PFSK-1 (cell line): ENCODE measurements around the gene PTPRM.

Experiments used
- FOXP2 ChIP-seq: optimal IDR thresholded peaks from 2 replicates; pipeline ENCODE3; 2011; ENCODE audit warnings: borderline replicate concordance, control low read depth, inconsistent platforms; ENCODE audit not compliant: insufficient read depth; ENCODE audit errors: extremely low read length, extremely low read depth
- POLR2AphosphoS5 ChIP-seq: IDR thresholded peaks from 2 replicates; pipeline ENCODE4 v1.6.1; 2012; ENCODE audit warnings: low read depth, mild to moderate bottlenecking, control low read depth, low read length, moderate library complexity
- SIN3A ChIP-seq: IDR thresholded peaks from 2 replicates; pipeline ENCODE4 v1.6.1; 2012; ENCODE audit warnings: mild to moderate bottlenecking, low read length, moderate library complexity, borderline replicate concordance; ENCODE audit not compliant: insufficient read depth
- TAF1 ChIP-seq: IDR thresholded peaks from 2 replicates; pipeline ENCODE4 v1.6.1; 2012; ENCODE audit warnings: low read length, control low read depth, borderline replicate concordance; ENCODE audit not compliant: insufficient read depth
- TF ChIP-seq, protein P1 (sequence below), 2 experiments: IDR thresholded peaks; 2 replicates each; pipeline versions ENCODE4 v1.6.1 to v1.8.0; 2011 to 2012; ENCODE audit warnings: low read depth in 2 of 2, low read length in 2 of 2, control low read depth in 1 of 2, inconsistent platforms in 1 of 2, mild to moderate bottlenecking in 1 of 2, moderate library complexity in 1 of 2; ENCODE audit not compliant: insufficient read depth in 1 of 2

Gene PTPRM

DNA sequence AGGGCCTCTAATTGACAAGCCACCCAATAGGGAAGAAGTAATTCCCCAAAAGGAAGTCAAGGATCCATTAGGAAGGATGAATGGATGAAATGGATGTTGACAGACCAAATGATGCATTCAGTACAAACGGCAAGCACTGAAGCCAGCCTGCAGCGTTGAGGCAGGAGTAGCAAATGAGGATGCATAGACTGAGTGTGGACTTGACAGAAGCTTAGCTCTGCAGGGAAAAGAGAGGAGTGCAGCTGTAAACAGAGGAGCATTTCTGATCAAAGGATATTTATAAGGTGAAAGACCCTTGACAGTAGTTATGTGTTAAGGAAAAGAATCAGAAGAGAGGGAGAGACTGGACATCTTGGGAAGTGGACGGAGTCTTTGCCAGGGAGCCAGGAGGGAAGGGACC is 788.9 kb downstream of the PTPRM start:
- TF ChIP-seq, protein P1, sequence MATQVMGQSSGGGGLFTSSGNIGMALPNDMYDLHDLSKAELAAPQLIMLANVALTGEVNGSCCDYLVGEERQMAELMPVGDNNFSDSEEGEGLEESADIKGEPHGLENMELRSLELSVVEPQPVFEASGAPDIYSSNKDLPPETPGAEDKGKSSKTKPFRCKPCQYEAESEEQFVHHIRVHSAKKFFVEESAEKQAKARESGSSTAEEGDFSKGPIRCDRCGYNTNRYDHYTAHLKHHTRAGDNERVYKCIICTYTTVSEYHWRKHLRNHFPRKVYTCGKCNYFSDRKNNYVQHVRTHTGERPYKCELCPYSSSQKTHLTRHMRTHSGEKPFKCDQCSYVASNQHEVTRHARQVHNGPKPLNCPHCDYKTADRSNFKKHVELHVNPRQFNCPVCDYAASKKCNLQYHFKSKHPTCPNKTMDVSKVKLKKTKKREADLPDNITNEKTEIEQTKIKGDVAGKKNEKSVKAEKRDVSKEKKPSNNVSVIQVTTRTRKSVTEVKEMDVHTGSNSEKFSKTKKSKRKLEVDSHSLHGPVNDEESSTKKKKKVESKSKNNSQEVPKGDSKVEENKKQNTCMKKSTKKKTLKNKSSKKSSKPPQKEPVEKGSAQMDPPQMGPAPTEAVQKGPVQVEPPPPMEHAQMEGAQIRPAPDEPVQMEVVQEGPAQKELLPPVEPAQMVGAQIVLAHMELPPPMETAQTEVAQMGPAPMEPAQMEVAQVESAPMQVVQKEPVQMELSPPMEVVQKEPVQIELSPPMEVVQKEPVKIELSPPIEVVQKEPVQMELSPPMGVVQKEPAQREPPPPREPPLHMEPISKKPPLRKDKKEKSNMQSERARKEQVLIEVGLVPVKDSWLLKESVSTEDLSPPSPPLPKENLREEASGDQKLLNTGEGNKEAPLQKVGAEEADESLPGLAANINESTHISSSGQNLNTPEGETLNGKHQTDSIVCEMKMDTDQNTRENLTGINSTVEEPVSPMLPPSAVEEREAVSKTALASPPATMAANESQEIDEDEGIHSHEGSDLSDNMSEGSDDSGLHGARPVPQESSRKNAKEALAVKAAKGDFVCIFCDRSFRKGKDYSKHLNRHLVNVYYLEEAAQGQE (IDR thresholded peaks at IDR 0.05; ENCODE audit: insufficient read depth in 1 of 2, low read depth in 2 of 2, low read length in 2 of 2): no peak
- TF ChIP-seq POLR2AphosphoS5 (no peak), FOXP2 (no peak), SIN3A (no peak), TAF1 (no peak)

DNA sequence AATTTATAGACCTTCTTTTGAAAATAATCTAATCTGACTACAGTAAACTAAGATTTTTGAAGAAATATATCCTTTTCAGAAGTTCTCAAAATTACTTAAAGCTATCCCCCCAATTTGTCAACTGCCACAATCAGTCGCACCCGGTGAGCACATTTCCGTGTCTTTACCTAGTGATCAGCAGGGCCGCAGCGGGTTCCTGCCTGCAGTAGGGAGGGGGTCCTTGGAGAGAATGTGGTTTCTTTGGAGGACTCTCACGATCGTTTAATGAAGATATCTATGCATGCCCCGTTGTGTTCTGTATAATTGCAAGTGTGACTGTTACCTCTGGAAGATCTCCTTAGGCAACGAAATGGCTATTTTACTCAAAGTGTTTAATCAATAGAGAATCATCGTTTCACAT is 790.2 kb downstream of the PTPRM start:
- no peak for TF ChIP-seq TAF1

DNA sequence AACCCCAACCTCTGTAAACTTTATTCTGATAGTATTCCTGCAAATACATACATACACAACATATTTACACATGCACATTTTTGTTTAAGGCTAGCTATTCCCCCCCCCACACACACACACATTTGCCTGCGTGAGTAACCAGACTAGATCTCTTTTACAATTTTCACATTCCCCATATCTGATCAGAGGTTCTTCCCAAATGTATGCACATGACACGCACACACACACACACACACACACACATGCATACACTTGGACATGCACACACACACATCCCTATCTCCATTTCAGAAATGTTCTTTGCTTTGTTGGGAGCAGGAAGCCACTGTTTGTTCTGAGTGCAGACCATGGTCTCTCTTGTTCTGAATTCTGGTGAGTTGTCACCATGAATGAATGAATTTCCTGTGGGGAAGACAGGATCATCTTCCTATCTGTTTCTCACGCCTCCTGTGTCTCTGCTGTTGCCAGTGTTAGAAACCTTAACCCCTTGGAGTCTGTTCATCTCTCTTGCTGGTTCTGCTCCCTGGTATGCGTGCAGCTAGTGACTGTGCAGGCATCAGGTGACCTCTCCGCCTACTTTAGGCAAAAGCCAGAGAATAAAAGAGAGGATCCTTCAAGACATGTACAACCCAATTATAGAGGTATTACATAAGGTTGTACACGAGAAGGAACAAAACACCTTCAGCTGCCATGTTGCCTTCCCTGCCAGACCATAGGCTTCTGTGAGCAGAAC is 791.1 kb downstream of the PTPRM start:
- TF ChIP-seq TAF1 (no peak), POLR2AphosphoS5 (no peak), FOXP2 (no peak), SIN3A (no peak)
- TF ChIP-seq, protein P1 (IDR thresholded peaks at IDR 0.05; ENCODE audit: insufficient read depth in 1 of 2, low read depth in 2 of 2, low read length in 2 of 2): no peak

DNA sequence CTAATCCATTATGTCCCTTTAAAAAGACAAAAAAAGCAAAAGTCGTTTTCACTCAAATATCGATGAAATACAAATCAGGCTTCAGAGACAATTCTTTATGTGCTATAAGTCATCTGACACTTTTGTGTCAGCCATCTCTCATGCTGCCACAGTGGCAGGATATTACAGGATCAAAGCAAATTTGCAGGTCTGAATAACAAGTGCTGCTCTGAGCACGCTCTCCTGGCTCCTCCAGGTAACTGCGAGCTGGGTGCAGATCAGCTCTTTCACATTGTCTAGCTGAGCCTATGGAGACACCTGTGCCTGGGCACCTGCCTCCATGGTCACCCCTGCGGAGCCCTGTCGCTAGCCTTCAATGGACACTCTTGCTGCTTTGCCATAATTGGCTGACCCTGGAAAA is 792.0 kb downstream of the PTPRM start:
- TF ChIP-seq SIN3A: no peak

DNA sequence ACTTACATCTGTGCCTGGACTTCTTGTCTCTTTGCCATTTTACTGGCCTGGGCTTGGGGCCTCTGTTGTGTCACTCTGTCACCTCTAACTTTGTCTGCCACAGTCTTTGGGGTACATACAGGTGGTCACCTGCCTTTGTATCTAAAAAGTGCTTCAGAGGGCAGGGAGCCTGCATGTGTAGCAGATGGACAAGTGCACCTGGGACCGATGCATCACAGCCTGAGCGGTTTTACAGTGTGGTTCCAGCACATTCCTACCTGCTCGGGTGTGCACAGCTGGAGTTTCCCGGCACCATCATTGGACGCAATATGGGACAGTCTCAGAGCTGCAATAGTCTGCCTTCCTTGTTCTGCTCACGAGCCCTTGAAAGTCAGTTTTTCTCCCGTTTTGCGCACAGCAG is 792.4 kb downstream of the PTPRM start:
- no peak for TF ChIP-seq FOXP2
- TF ChIP-seq, protein P1 (IDR thresholded peaks at IDR 0.05; ENCODE audit: insufficient read depth in 1 of 2, low read depth in 2 of 2, low read length in 2 of 2): no peak
- TF ChIP-seq SIN3A: no peak
- no peak for TF ChIP-seq TAF1
- TF ChIP-seq POLR2AphosphoS5: no peak

DNA sequence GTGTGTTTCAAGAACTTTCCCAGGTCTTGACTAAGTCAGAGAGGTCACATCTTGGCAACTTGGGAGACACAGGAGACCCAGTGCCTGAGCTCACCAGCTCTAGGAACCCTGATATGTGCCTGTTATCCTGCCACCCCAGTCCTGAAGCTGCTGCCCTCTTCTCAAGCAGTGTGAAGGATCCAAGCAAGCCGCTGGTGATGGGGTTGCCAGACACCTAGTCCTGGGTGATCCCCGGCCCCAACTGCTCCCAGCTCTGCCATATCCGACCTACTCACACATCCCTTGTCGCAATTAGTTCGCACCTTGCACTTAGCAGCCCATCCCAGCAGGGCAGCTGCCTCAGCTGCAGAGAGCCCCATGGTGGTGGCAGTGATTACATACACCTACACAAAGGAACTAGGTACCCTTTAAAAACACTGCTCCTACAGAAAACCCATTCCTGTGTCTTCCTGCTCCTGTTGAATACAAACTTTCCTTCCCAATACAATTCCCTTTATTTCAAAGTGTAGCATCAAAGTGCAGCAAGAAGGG is 794.9 kb downstream of the PTPRM start:
- TF ChIP-seq, protein P1 (IDR thresholded peaks at IDR 0.05; ENCODE audit: insufficient read depth in 1 of 2, low read depth in 2 of 2, low read length in 2 of 2): no peak
- TF ChIP-seq FOXP2 (no peak), SIN3A (no peak), POLR2AphosphoS5 (no peak), TAF1 (no peak)
